Bronchial epithelial cell (primary cell): Measurements from ENCODE around the gene RNF44. TPM values are rescaled to one million over a fixed set of nuclear protein-coding genes. Genes with fewer than 3 reads are reported as not detected.

ENCODE experiments used
- DNase-seq: peaks from one replicate; pipeline ENCODE4 v3.0.0-alpha.2; 2010; ENCODE audit warnings: low read depth
- FAIRE-seq: peaks from 2 replicates; lab custom pipeline; 2011; peaks lifted over from hg19 to GRCh38; lab: Jason Lieb, UNC
- H3K27me3 ChIP-seq: 2 replicates; pipeline ENCODE4 v1.5.1; 2011; ENCODE audit warnings: low read length; ENCODE audit not compliant: control insufficient read depth, insufficient read depth
- H3K36me3 ChIP-seq: 2 replicates; pipeline ENCODE4 v1.5.1; 2011; ENCODE audit warnings: low read length; ENCODE audit not compliant: control insufficient read depth, insufficient read depth
- H3K4me3 ChIP-seq: 2 replicates; pipeline ENCODE4 v1.5.1; 2011; ENCODE audit warnings: mild to moderate bottlenecking, low read depth, low read length, control low read depth
- CTCF ChIP-seq: IDR thresholded peaks from 2 replicates; pipeline ENCODE4 v1.5.1; 2011; ENCODE audit warnings: mild to moderate bottlenecking, moderate library complexity, low read length, control low read depth, inconsistent platforms; ENCODE audit not compliant: insufficient read depth, severe bottlenecking
- total RNA-seq: library from RNA; depleted of rRNA; stranded (reverse); fragments of >200 nt; gene quantifications from 2 replicates; pipeline ENCODE4 v1.2.1, GENCODE V29; 2014

Gene RNF44
- total RNA-seq, 1 donor from 2014 or later = 2.1 TPM

- FAIRE-seq = no peak
- no peak for TF ChIP-seq CTCF
- Histone ChIP-seq H3K36me3 (no peaks in the 10 kb centered on the region), H3K27me3 (no peaks in the 10 kb centered on the region), H3K4me3 (no peak overlapping the region)
- DNase-seq = no peak
Measured at GRCh38 chr5:176540476-176540899, 3.3 kb upstream of the RNF44 start.

GRCh38 chr5:176538989-176539384 lies 1.8 kb upstream of the RNF44 start:
- FAIRE-seq (no peak), DNase-seq (no peak)
- H3K27me3 ChIP-seq = no peaks in the 10 kb centered on the region
- no peak overlapping the region for H3K4me3 ChIP-seq
- H3K36me3 ChIP-seq = no peaks in the 10 kb centered on the region
- TF ChIP-seq CTCF = no peak

- H3K4me3 ChIP-seq = peak overlapping the region; percentile 19
- peaks cover under 1% of the 10 kb centered on the region for H3K36me3 ChIP-seq
- no peaks in the 10 kb centered on the region for H3K27me3 ChIP-seq
- no peak for DNase-seq
- TF ChIP-seq CTCF = no peak
- FAIRE-seq = no peak
Measured at GRCh38 chr5:176538230-176538988, 1.2 kb upstream of the RNF44 start.

GRCh38 chr5:176537554-176538229 lies 490 bp upstream of the RNF44 start:
- DNase-seq (peak; percentile 98), FAIRE-seq (no peak)
- H3K27me3 ChIP-seq = no peaks in the 10 kb centered on the region
- no peak for TF ChIP-seq CTCF
- peak overlapping the region; percentile 90 for H3K4me3 ChIP-seq
- H3K36me3 ChIP-seq = peaks cover 6% of the 10 kb centered on the region

GRCh38 chr5:176536132-176536901 lies 885 bp downstream of the RNF44 start:
- H3K27me3 ChIP-seq = no peaks in the 10 kb centered on the region
- peaks cover 15% of the 10 kb centered on the region for H3K36me3 ChIP-seq
- peak overlapping the region; percentile 90 for H3K4me3 ChIP-seq
- TF ChIP-seq CTCF = no peak
- no peak for FAIRE-seq
- peak; percentile 42 for DNase-seq
